Stimulated activated CD4-positive, alpha-beta T cell treated with anti-CD3 and anti-CD28 coated beads, Interleukin-1b, Interleukin-23, amount 100 ng/mL, for 24 hours (primary cell): ENCODE results near the gene RWDD3.

Source experiments
- DNase-seq, 4 experiments: peaks; one replicate each; pipeline ENCODE4 v3.0.0-alpha.2; 2020; ENCODE audit warnings: low read depth in 4 of 4, low spot score in 1 of 4

RWDD3 gene

GRCh38 chr1:95229706-95230105, 4.3 kb upstream of the RWDD3 start:
- DNase-seq = no peak

GRCh38 chr1:95230256-95230655, 3.8 kb upstream of the RWDD3 start:
- no peak for DNase-seq

GRCh38 chr1:95230768-95231191, 3.2 kb upstream of the RWDD3 start:
- no peak for DNase-seq

GRCh38 chr1:95232646-95233318, 1.2 kb upstream of the RWDD3 start:
- DNase-seq = no peak

GRCh38 chr1:95233319-95233736, 682 bp upstream of the RWDD3 start:
- DNase-seq = no peak

- no peak for DNase-seq
Observed at GRCh38 chr1:95236784-95237575, 3.0 kb downstream of the RWDD3 start.

GRCh38 chr1:95237981-95238703, 4.1 kb downstream of the RWDD3 start:
- no peak for DNase-seq

GRCh38 chr1:95245029-95245428, 11.0 kb downstream of the RWDD3 start:
- DNase-seq = no peak

GRCh38 chr1:95246511-95246910, 12.5 kb downstream of the RWDD3 start:
- no peak for DNase-seq

GRCh38 chr1:95247607-95248006, 13.6 kb downstream of the RWDD3 start:
- DNase-seq = no peak

GRCh38 chr1:95249916-95250315, 15.9 kb downstream of the RWDD3 start:
- no peak for DNase-seq

- DNase-seq = no peak
Observed at GRCh38 chr1:95252422-95252821, 18.4 kb downstream of the RWDD3 start.

- DNase-seq = no peak
Observed at GRCh38 chr1:95254959-95255358, 20.9 kb downstream of the RWDD3 start.

- DNase-seq = no peak
Observed at GRCh38 chr1:95255826-95256225, 21.8 kb downstream of the RWDD3 start.

GRCh38 chr1:95257758-95258157, 23.7 kb downstream of the RWDD3 start:
- DNase-seq = no peak

GRCh38 chr1:95259245-95259644, 25.2 kb downstream of the RWDD3 start:
- no peak for DNase-seq

- no peak for DNase-seq
Observed at GRCh38 chr1:95262913-95263312, 28.9 kb downstream of the RWDD3 start.

GRCh38 chr1:95263450-95263849, 29.4 kb downstream of the RWDD3 start:
- DNase-seq = no peak

- no peak for DNase-seq
Observed at GRCh38 chr1:95265106-95265505, 31.1 kb downstream of the RWDD3 start.

- DNase-seq = no peak
Observed at GRCh38 chr1:95276429-95276828, 42.4 kb downstream of the RWDD3 start.

GRCh38 chr1:95278173-95279006, 44.4 kb downstream of the RWDD3 start:
- no peak for DNase-seq
